PC-3 (cell line): ENCODE data around the gene SEMA5A. TPM values are rescaled to one million over a fixed set of nuclear protein-coding genes. Genes with fewer than 3 reads are reported as not detected.
A peak's percentile ranks its signal among the peaks of the same experiment; 100 is the strongest.

Experiments
- ATAC-seq: fragments of 200-7000 bp; cut with Tn5 transposase; 2 replicates; pipeline ENCODE4 v1.9.1; 2020; ENCODE audit warnings: mild to moderate bottlenecking, moderate library complexity
- BruUV-seq: library from RNA; stranded (reverse); fragments of 400-500 nt; replicated peaks from 2 replicates; lab custom pipeline; 2021; lab: Mats Ljungman, UMichigan
- CTCF ChIA-PET: fragments of 300-600 bp; sonication (Branson Sonifier 250); formaldehyde crosslinking; loops from one replicate; lab custom pipeline; 2022; ENCODE audit warnings: antibody characterized with exemption; lab: Charles Lee
- POLR2A ChIA-PET: fragments of 300-600 bp; sonication (Branson Sonifier 250); formaldehyde crosslinking; loops from one replicate; lab custom pipeline; 2022; ENCODE audit warnings: antibody characterized with exemption; ENCODE audit not compliant: unreplicated experiment; lab: Charles Lee
- DNase-seq: peaks from one replicate; pipeline ENCODE4 v3.0.0-alpha.2; 2015
- H2AFZ ChIP-seq: fragments of 300-600 bp; sonication (generic); 2 replicates; pipeline ENCODE4 v1.6.0; 2016; ENCODE audit warnings: antibody characterized with exemption, low read length
- H3F3A ChIP-seq: fragments of 300-600 bp; sonication (generic); one replicate; pipeline ENCODE4 v1.6.0; 2017; ENCODE audit warnings: antibody characterized with exemption, low read length, control low read depth, mild to moderate bottlenecking; ENCODE audit not compliant: unreplicated experiment
- H3K27ac ChIP-seq: fragments of 300-600 bp; sonication (generic); 2 replicates; pipeline ENCODE4 v1.5.1; 2016; ENCODE audit warnings: mild to moderate bottlenecking, low read length
- H3K27me3 ChIP-seq: fragments of 300-600 bp; sonication (generic); 2 replicates; pipeline ENCODE4 v1.6.1; 2016; ENCODE audit warnings: low read length, mixed read lengths
- H3K36me3 ChIP-seq: fragments of 300-600 bp; sonication (generic); 2 replicates; pipeline ENCODE4 v1.6.1; 2016; ENCODE audit warnings: low read depth, mixed run types, low read length, mixed read lengths
- H3K4me1 ChIP-seq: fragments of 300-600 bp; sonication (generic); 2 replicates; pipeline ENCODE4 v1.5.1; 2016; ENCODE audit warnings: low read length; ENCODE audit not compliant: insufficient read depth
- H3K4me2 ChIP-seq: fragments of 300-600 bp; sonication (generic); 2 replicates; pipeline ENCODE4 v1.6.0; 2016; ENCODE audit warnings: low read length
- H3K4me3 ChIP-seq: fragments of 300-600 bp; sonication (generic); 2 replicates; pipeline ENCODE4 v1.5.1; 2016; ENCODE audit warnings: mild to moderate bottlenecking, low read length, mixed read lengths
- H3K79me2 ChIP-seq: fragments of 300-600 bp; sonication (generic); 2 replicates; pipeline ENCODE4 v1.6.1; 2017; ENCODE audit warnings: low read length, mixed read lengths
- H3K9ac ChIP-seq: fragments of 300-600 bp; sonication (generic); 2 replicates; pipeline ENCODE4 v1.6.0; 2016; ENCODE audit warnings: mild to moderate bottlenecking, low read length
- H3K9me2 ChIP-seq: fragments of 300-600 bp; sonication (generic); replicated peaks from 2 replicates; pipeline ENCODE4 v1.6.1; 2016; ENCODE audit warnings: mixed run types, low read length, mixed read lengths
- H3K9me3 ChIP-seq: fragments of 300-600 bp; sonication (generic); 2 replicates; pipeline ENCODE4 v1.6.1; 2016; ENCODE audit warnings: low read length, mixed read lengths
- H4K20me1 ChIP-seq: fragments of 300-600 bp; sonication (generic); 2 replicates; pipeline ENCODE4 v1.6.1; 2016; ENCODE audit warnings: low read length, mixed read lengths
- CTCF ChIP-seq: fragments of 300-600 bp; sonication (generic); conservative IDR thresholded peaks from 2 replicates; pipeline ENCODE4 v1.5.1; 2017; ENCODE audit warnings: antibody characterized with exemption, low read depth, mild to moderate bottlenecking, low read length
- EZH2 ChIP-seq: fragments of 300-600 bp; sonication (generic); IDR thresholded peaks from one replicate; pipeline ENCODE4 v1.6.1; 2017; ENCODE audit warnings: antibody characterized with exemption, mild to moderate bottlenecking, low read length; ENCODE audit not compliant: unreplicated experiment
- EZH2phosphoT487 ChIP-seq: fragments of 300-600 bp; sonication (generic); IDR thresholded peaks from 2 replicates; pipeline ENCODE4 v1.6.1; 2018; ENCODE audit warnings: mild to moderate bottlenecking, antibody characterized with exemption, low read length, borderline replicate concordance
- intact Hi-C: fragments of 100-400 bp; cut with micrococcal nuclease; formaldehyde crosslinking; loops from 2 replicates; pipeline ENCODE4 v1.9.0; 2023
- total RNA-seq: library from RNA; depleted of rRNA; stranded (reverse); fragments of >200 nt; gene quantifications from 2 replicates; pipeline ENCODE4 v1.2.3, GENCODE V29; 2014

Gene SEMA5A
- total RNA-seq, 1 experiment from 2014 or later: 4.4 TPM

GRCh38 chr5:9380109-9380508 is 165.8 kb downstream of the SEMA5A start:
- ATAC-seq (peak; percentile 86), DNase-seq (peak; percentile 100)
- Histone ChIP-seq H3K79me2 (no peaks in the 10 kb centered on the region), H3K4me3 (peak overlapping the region; percentile 19; the same call in 1 of the 2 replicates), H3K9me3 (no peaks in the 10 kb centered on the region), H3K9me2 (no peaks in the 10 kb centered on the region), H3K4me2 (peak overlapping the region; percentile 61), H3K27ac (peak overlapping the region; percentile 83), H4K20me1 (no peaks in the 10 kb centered on the region), H3K4me1 (peaks cover 77% of the 10 kb centered on the region), H3K9ac (peak overlapping the region; percentile 50), H2AFZ (peak overlapping the region; percentile 49), H3K27me3 (no peaks in the 10 kb centered on the region), H3F3A (peaks cover 8% of the 10 kb centered on the region), H3K36me3 (no peaks in the 10 kb centered on the region)
- ChIA-PET POLR2A (no interaction called here), CTCF (no interaction called here)
- TF ChIP-seq EZH2phosphoT487: no peak
- no peak for TF ChIP-seq CTCF
- TF ChIP-seq EZH2: no peak
- intact Hi-C loops: loop anchor here (5.0 kb wide), 1 partner anchor 117 kb away; no protein-coding TSS in a partner anchor
- no TSS peak for BruUV-seq

GRCh38 chr5:9376363-9377117 is 169.3 kb downstream of the SEMA5A start:
- H3K9ac ChIP-seq: no peak overlapping the region; the same call in 1 of the 2 replicates
- TF ChIP-seq EZH2: no peak
- TF ChIP-seq EZH2phosphoT487: no peak
- TF ChIP-seq CTCF: no peak
- H2AFZ ChIP-seq: no peak overlapping the region
- ATAC-seq: peak; percentile 56
- no peaks in the 10 kb centered on the region for H4K20me1 ChIP-seq
- peak overlapping the region; percentile 10; the same call in 1 of the 2 replicates for H3K4me3 ChIP-seq
- peak overlapping the region; percentile 65 for H3K4me2 ChIP-seq
- no peaks in the 10 kb centered on the region for H3K36me3 ChIP-seq
- no peaks in the 10 kb centered on the region for H3K27me3 ChIP-seq
- intact Hi-C loops: loop anchor here (1.0 to 10.0 kb wide), 4 partner anchors 28 to 522 kb away; no protein-coding TSS in a partner anchor
- peak; percentile 99 for DNase-seq
- H3K4me1 ChIP-seq: peaks cover 83% of the 10 kb centered on the region
- CTCF ChIA-PET: interaction anchor here (0.5 to 0.6 kb wide), 3 partner anchors 124 to 740 kb away, joined by 3 to 5 read pairs (median 3); no protein-coding TSS in a partner anchor
- no peaks in the 10 kb centered on the region for H3K79me2 ChIP-seq
- H3K9me2 ChIP-seq: no peaks in the 10 kb centered on the region
- no peaks in the 10 kb centered on the region for H3K9me3 ChIP-seq
- POLR2A ChIA-PET: no interaction called here
- peak overlapping the region; percentile 60 for H3K27ac ChIP-seq
- H3F3A ChIP-seq: peaks cover 8% of the 10 kb centered on the region
- BruUV-seq: no TSS peak

- CTCF ChIA-PET: no interaction called here
- Histone ChIP-seq H3K27me3 (no peaks in the 10 kb centered on the region), H3K36me3 (no peaks in the 10 kb centered on the region), H2AFZ (no peak overlapping the region), H4K20me1 (no peaks in the 10 kb centered on the region), H3K79me2 (no peaks in the 10 kb centered on the region), H3K4me3 (no peak overlapping the region), H3F3A (peaks cover 8% of the 10 kb centered on the region), H3K9me3 (no peaks in the 10 kb centered on the region), H3K4me2 (peak overlapping the region; percentile 65), H3K27ac (peak overlapping the region; percentile 60), H3K4me1 (peaks cover 76% of the 10 kb centered on the region), H3K9ac (no peak overlapping the region), H3K9me2 (no peaks in the 10 kb centered on the region)
- POLR2A ChIA-PET: no interaction called here
- no peak for ATAC-seq
- BruUV-seq: no TSS peak
- intact Hi-C loops: loop anchor here (1.0 to 10.0 kb wide), 4 partner anchors 27 to 521 kb away; no protein-coding TSS in a partner anchor
- TF ChIP-seq EZH2phosphoT487 (no peak), EZH2 (no peak), CTCF (no peak)
- peak; percentile 28 for DNase-seq
Measured at GRCh38 chr5:9375756-9376155, 170.1 kb downstream of the SEMA5A start.
